Stimulated activated CD8-positive, alpha-beta memory T cell treated with anti-CD3 and anti-CD28 coated beads, Interleukin-12 subunit alpha, Interleukin-12 subunit beta, amount 100 ng/mL, for 4 hours (primary cell): Measurements from ENCODE around the gene PDE4B.
"Not testable (repeated sequence)": the region's sequence is repeated elsewhere in the genome, so short reads cannot be mapped to it uniquely, and the experiment has no call there.

Source experiments
- DNase-seq: peaks from one replicate; pipeline ENCODE4 v3.0.0-alpha.2; 2020; ENCODE audit warnings: low read depth

PDE4B gene

GRCh38 chr1:65953170-65953569, 160.5 kb downstream of the PDE4B start:
- no peak for DNase-seq

- no peak for DNase-seq
These were observed 162.4 kb downstream of the PDE4B start for GRCh38 chr1:65955071-65955470.

- no peak for DNase-seq
These were observed 162.8 kb downstream of the PDE4B start for GRCh38 chr1:65955503-65955902.

- DNase-seq = no peak
These were observed 166.1 kb downstream of the PDE4B start for GRCh38 chr1:65958561-65959350.

- no peak for DNase-seq
These were observed 167.3 kb downstream of the PDE4B start for GRCh38 chr1:65959896-65960567.

GRCh38 chr1:65963156-65963888, 170.6 kb downstream of the PDE4B start:
- DNase-seq = no peak

GRCh38 chr1:65964123-65964522, 171.4 kb downstream of the PDE4B start:
- DNase-seq = no peak

- no peak for DNase-seq
These were observed 172.7 kb downstream of the PDE4B start for GRCh38 chr1:65965112-65965996.

GRCh38 chr1:65967492-65967891, 174.8 kb downstream of the PDE4B start:
- not testable (repeated sequence) for DNase-seq

GRCh38 chr1:65971547-65971946, 178.9 kb downstream of the PDE4B start:
- no peak for DNase-seq

GRCh38 chr1:65975708-65976107, 183.0 kb downstream of the PDE4B start:
- DNase-seq = no peak

- DNase-seq = no peak
These were observed 186.7 kb downstream of the PDE4B start for GRCh38 chr1:65979136-65980044.

GRCh38 chr1:65980237-65980636, 187.5 kb downstream of the PDE4B start:
- DNase-seq = no peak

GRCh38 chr1:65983500-65983899, 190.8 kb downstream of the PDE4B start:
- DNase-seq = no peak

GRCh38 chr1:65985393-65986066, 192.8 kb downstream of the PDE4B start:
- no peak for DNase-seq

- no peak for DNase-seq
These were observed 193.5 kb downstream of the PDE4B start for GRCh38 chr1:65986146-65986545.

- DNase-seq = no peak
These were observed 197.5 kb downstream of the PDE4B start for GRCh38 chr1:65990161-65990560.

GRCh38 chr1:65991694-65992093, 199.0 kb downstream of the PDE4B start:
- DNase-seq = no peak

- no peak for DNase-seq
These were observed 199.6 kb downstream of the PDE4B start for GRCh38 chr1:65992165-65992821.

- no peak for DNase-seq
These were observed 200.2 kb downstream of the PDE4B start for GRCh38 chr1:65992831-65993271.
